Measurements from ENCODE around the gene MAP7D1.

The MAP7D1 gene

DNA sequence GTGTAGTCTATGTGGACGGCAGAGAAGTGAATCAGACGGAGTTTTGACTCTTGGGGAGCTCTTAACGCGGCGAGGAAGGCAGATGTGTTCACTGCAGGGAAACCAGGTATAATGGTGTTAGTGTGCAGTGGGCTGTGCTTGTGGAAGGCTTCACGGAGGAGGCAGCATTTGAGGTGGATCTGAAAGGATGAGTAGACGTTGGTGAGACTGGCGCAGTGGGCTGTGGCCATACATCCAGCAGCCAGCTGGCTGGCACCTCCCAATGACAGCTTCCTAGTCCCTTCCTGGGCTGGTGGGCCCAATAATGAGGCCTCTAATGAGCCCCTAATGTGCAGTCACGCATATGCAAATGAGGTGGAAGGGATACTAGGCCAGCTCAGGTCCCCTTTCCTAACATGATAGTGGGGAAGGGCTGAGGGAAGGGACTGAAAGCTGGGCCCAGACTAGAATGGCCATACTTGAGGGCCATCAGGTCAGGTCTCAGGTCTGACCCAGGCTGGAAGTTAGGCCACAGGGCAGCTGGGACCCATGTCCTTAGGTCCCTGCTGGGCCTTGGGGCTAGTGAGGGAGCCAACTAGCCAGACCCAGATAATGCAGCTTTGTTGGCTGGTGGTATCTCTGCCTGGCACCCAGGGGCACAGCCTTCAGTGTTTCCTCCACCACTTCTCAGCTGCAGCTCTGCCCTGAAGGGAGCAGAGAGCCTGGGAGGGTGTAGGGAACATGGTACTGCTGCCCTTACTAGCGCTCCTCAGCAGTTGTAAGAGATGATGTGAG, 3.8 kb downstream of the MAP7D1 start:
- TF ChIP-seq ZNF274 (IDR thresholded peaks at IDR 0.05; ENCODE audit: low read depth, low read length): no peak
- no peak for TF ChIP-seq SUZ12 (IDR thresholded peaks at IDR 0.05; ENCODE audit: extremely low read depth, insufficient read depth, insufficient read length)
- TF ChIP-seq YY1 (IDR thresholded peaks at IDR 0.05; ENCODE audit: insufficient read depth, insufficient read length): no peak
- no peaks in the 10 kb centered on the region for H3K9me3 ChIP-seq (ENCODE audit: insufficient read depth, low read length)
- no peak for DNase-seq (ENCODE audit: low read depth, low spot score)
- peaks cover 69% of the 10 kb centered on the region for H3K36me3 ChIP-seq (ENCODE audit: insufficient read depth, insufficient read length, low read length)
- no peaks in the 10 kb centered on the region for H3K27me3 ChIP-seq (ENCODE audit: insufficient read depth, insufficient read length)
- H3K4me3 ChIP-seq (ENCODE audit: insufficient read length, low read depth): no peak overlapping the region
- peak overlapping the region; percentile 14 for H3K9ac ChIP-seq (ENCODE audit: insufficient read length, low read depth)
- H3K4me1 ChIP-seq (ENCODE audit: insufficient read depth, insufficient read length): peaks cover 41% of the 10 kb centered on the region

DNA sequence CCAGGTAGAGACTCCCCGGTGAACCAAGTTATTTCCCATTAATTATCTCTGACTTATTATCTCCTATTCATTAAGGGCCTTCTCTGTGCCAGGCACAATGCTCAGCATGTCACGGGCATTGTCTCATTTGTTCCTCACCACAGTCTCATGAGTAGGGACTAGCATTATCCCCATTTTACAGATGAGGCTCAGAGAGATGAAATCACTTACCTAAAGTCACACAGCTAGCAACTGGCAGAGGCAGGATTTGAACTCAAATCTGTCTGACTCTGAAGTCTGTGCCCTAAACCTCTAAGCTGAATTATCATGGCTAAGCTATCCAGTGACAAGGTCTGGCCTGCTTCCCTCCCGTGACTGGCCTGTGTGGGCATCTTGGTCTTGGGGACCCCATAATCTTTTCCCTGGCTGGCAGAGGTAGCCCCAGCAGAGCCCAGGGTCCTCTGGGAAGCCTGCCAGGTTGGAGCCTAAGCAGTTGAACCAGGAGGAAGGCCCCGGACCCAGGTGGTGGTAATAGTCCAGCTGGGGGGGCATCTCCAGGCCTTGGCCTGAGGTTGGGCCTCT, 4.5 kb downstream of the MAP7D1 start:
- no peak for DNase-seq (ENCODE audit: low read depth, low spot score)
- H3K36me3 ChIP-seq (ENCODE audit: insufficient read depth, insufficient read length, low read length): peaks cover 74% of the 10 kb centered on the region
- peaks cover 41% of the 10 kb centered on the region for H3K4me1 ChIP-seq (ENCODE audit: insufficient read depth, insufficient read length)
- TF ChIP-seq YY1 (IDR thresholded peaks at IDR 0.05; ENCODE audit: insufficient read depth, insufficient read length): no peak
- TF ChIP-seq SUZ12 (IDR thresholded peaks at IDR 0.05; ENCODE audit: extremely low read depth, insufficient read depth, insufficient read length): no peak
- TF ChIP-seq ZNF274 (IDR thresholded peaks at IDR 0.05; ENCODE audit: low read depth, low read length): no peak
- H3K27me3 ChIP-seq (ENCODE audit: insufficient read depth, insufficient read length): no peaks in the 10 kb centered on the region
- H3K9ac ChIP-seq (ENCODE audit: insufficient read length, low read depth): peak overlapping the region; percentile 38
- H3K4me3 ChIP-seq (ENCODE audit: insufficient read length, low read depth): no peak overlapping the region
- no peaks in the 10 kb centered on the region for H3K9me3 ChIP-seq (ENCODE audit: insufficient read depth, low read length)

- Histone ChIP-seq H3K9ac (ENCODE audit: insufficient read length, low read depth) (peak overlapping the region; percentile 38), H3K9me3 (ENCODE audit: insufficient read depth, low read length) (no peaks in the 10 kb centered on the region), H3K36me3 (ENCODE audit: insufficient read depth, insufficient read length, low read length) (peaks cover 76% of the 10 kb centered on the region), H3K4me3 (ENCODE audit: insufficient read length, low read depth) (no peak overlapping the region), H3K27me3 (ENCODE audit: insufficient read depth, insufficient read length) (no peaks in the 10 kb centered on the region), H3K4me1 (ENCODE audit: insufficient read depth, insufficient read length) (peaks cover 42% of the 10 kb centered on the region)
- no peak for DNase-seq (ENCODE audit: low read depth, low spot score)
- peak; percentile 41 for TF ChIP-seq YY1 (IDR thresholded peaks at IDR 0.05; ENCODE audit: insufficient read depth, insufficient read length)
- TF ChIP-seq SUZ12 (IDR thresholded peaks at IDR 0.05; ENCODE audit: extremely low read depth, insufficient read depth, insufficient read length): no peak
Observed at GRCh38 chr1:36160949-36161485, 5.1 kb downstream of the MAP7D1 start.

- TF ChIP-seq YY1 (IDR thresholded peaks at IDR 0.05; ENCODE audit: insufficient read depth, insufficient read length) (no peak), ZNF274 (IDR thresholded peaks at IDR 0.05; ENCODE audit: low read depth, low read length) (no peak), SUZ12 (IDR thresholded peaks at IDR 0.05; ENCODE audit: extremely low read depth, insufficient read depth, insufficient read length) (no peak)
- Histone ChIP-seq H3K27me3 (ENCODE audit: insufficient read depth, insufficient read length) (no peaks in the 10 kb centered on the region), H3K4me1 (ENCODE audit: insufficient read depth, insufficient read length) (peaks cover 47% of the 10 kb centered on the region), H3K4me3 (ENCODE audit: insufficient read length, low read depth) (no peak overlapping the region), H3K36me3 (ENCODE audit: insufficient read depth, insufficient read length, low read length) (peaks cover 83% of the 10 kb centered on the region), H3K9me3 (ENCODE audit: insufficient read depth, low read length) (no peaks in the 10 kb centered on the region), H3K9ac (ENCODE audit: insufficient read length, low read depth) (peak overlapping the region; percentile 38)
- DNase-seq (ENCODE audit: low read depth, low spot score): no peak
Observed at GRCh38 chr1:36161641-36162531, 5.9 kb downstream of the MAP7D1 start.

- Histone ChIP-seq H3K9me3 (ENCODE audit: insufficient read depth, low read length) (no peaks in the 10 kb centered on the region), H3K4me1 (ENCODE audit: insufficient read depth, insufficient read length) (peaks cover 46% of the 10 kb centered on the region), H3K9ac (ENCODE audit: insufficient read length, low read depth) (no peak overlapping the region), H3K4me3 (ENCODE audit: insufficient read length, low read depth) (no peak overlapping the region), H3K27me3 (ENCODE audit: insufficient read depth, insufficient read length) (no peaks in the 10 kb centered on the region), H3K36me3 (ENCODE audit: insufficient read depth, insufficient read length, low read length) (peaks cover 87% of the 10 kb centered on the region)
- TF ChIP-seq ZNF274 (IDR thresholded peaks at IDR 0.05; ENCODE audit: low read depth, low read length) (no peak), SUZ12 (IDR thresholded peaks at IDR 0.05; ENCODE audit: extremely low read depth, insufficient read depth, insufficient read length) (no peak)
- no peak for DNase-seq (ENCODE audit: low read depth, low spot score)
Observed at GRCh38 chr1:36162680-36163239, 6.8 kb downstream of the MAP7D1 start.

DNA sequence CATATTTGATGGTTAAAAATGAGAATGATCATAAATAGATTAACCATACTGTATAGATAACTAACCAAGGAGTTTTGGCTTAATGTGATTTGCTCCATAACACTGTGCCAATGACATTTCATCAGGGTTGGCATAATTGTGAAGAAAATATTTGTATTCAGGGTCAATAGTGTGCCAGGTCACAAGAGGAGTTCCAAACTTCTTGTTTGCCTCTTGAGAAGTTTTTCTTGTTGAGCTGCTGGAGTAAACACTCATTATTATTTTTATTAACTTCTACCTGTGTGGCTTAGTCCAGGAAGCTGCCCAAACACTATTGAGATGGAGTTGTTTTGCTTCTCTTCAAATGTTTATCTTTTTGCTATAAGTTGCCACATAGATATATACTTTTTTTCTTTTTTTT, 7.5 kb downstream of the MAP7D1 start:
- no peak overlapping the region for H3K9ac ChIP-seq (ENCODE audit: insufficient read length, low read depth)
- DNase-seq (ENCODE audit: low read depth, low spot score): no peak
- H3K36me3 ChIP-seq (ENCODE audit: insufficient read depth, insufficient read length, low read length): peaks cover 85% of the 10 kb centered on the region

More for the DNA sequence above, 7.5 kb downstream of the MAP7D1 start:
- H3K9me3 ChIP-seq (ENCODE audit: insufficient read depth, low read length): no peaks in the 10 kb centered on the region
- no peak overlapping the region for H3K4me3 ChIP-seq (ENCODE audit: insufficient read length, low read depth)
- peaks cover 40% of the 10 kb centered on the region for H3K4me1 ChIP-seq (ENCODE audit: insufficient read depth, insufficient read length)
- TF ChIP-seq SUZ12 (IDR thresholded peaks at IDR 0.05; ENCODE audit: extremely low read depth, insufficient read depth, insufficient read length) (no peak), YY1 (IDR thresholded peaks at IDR 0.05; ENCODE audit: insufficient read depth, insufficient read length) (no peak), ZNF274 (IDR thresholded peaks at IDR 0.05; ENCODE audit: low read depth, low read length) (no peak)
- H3K27me3 ChIP-seq (ENCODE audit: insufficient read depth, insufficient read length): no peaks in the 10 kb centered on the region
